Trophoblast cell (in vitro differentiated cells and primary cell): ENCODE data around the gene UBE2L6.

ENCODE experiments used
- DNase-seq, 2 donors: peaks; one replicate each; pipeline ENCODE4 v3.0.0-alpha.2; 2016
- H2AFZ ChIP-seq: 2 replicates; pipeline ENCODE4 v1.6.1; 2013; ENCODE audit warnings: low read length, moderate library complexity, mild to moderate bottlenecking; ENCODE audit not compliant: insufficient read depth, poor library complexity
- H2AK5ac ChIP-seq: 2 replicates; pipeline ENCODE4 v1.6.1; 2013; ENCODE audit warnings: mild to moderate bottlenecking, low read length
- H2BK120ac ChIP-seq: 2 replicates; pipeline ENCODE4 v1.6.1; 2013; ENCODE audit warnings: low read length, mild to moderate bottlenecking, moderate library complexity; ENCODE audit not compliant: insufficient read depth, poor library complexity
- H2BK12ac ChIP-seq: 2 replicates; pipeline ENCODE4 v1.6.1; 2013; ENCODE audit warnings: mild to moderate bottlenecking, low read length, moderate library complexity
- H2BK5ac ChIP-seq: 2 replicates; pipeline ENCODE4 v1.6.1; 2013; ENCODE audit warnings: low read length, low read depth, moderate library complexity, mild to moderate bottlenecking; ENCODE audit not compliant: poor library complexity
- H3K14ac ChIP-seq: 2 replicates; pipeline ENCODE4 v1.6.1; 2013; ENCODE audit warnings: mild to moderate bottlenecking, low read length
- H3K18ac ChIP-seq: 2 replicates; pipeline ENCODE4 v1.6.1; 2013; ENCODE audit warnings: mild to moderate bottlenecking, low read length
- H3K23ac ChIP-seq: 2 replicates; pipeline ENCODE4 v1.6.1; 2013; ENCODE audit warnings: low read length
- H3K27ac ChIP-seq: 2 replicates; pipeline ENCODE4 v1.5.1; 2013; ENCODE audit warnings: low read depth, mild to moderate bottlenecking, inconsistent platforms, low read length, moderate library complexity
- H3K27me3 ChIP-seq: 2 replicates; pipeline ENCODE4 v1.6.1; 2013; ENCODE audit warnings: inconsistent platforms, mild to moderate bottlenecking, low read length, moderate library complexity; ENCODE audit not compliant: insufficient read depth
- H3K36me3 ChIP-seq, 2 experiments: 1 replicate in 1 of 2; 2 replicates in 1 of 2; pipeline ENCODE4 v1.6.1; 2013; ENCODE audit warnings: low read length in 2 of 2, mild to moderate bottlenecking in 2 of 2, moderate library complexity in 1 of 2; ENCODE audit not compliant: insufficient read depth in 2 of 2, control insufficient read depth in 1 of 2
- H3K4ac ChIP-seq: 2 replicates; pipeline ENCODE4 v1.6.1; 2013; ENCODE audit warnings: low read depth, mild to moderate bottlenecking, low read length, moderate library complexity
- H3K4me1 ChIP-seq, 2 experiments: 1 replicate in 1 of 2; 2 replicates in 1 of 2; pipeline ENCODE4 v1.6.1; 2013; ENCODE audit warnings: low read length in 2 of 2, mild to moderate bottlenecking in 2 of 2, moderate library complexity in 1 of 2; ENCODE audit not compliant: insufficient read depth in 2 of 2, control insufficient read depth in 1 of 2
- H3K4me2 ChIP-seq: 2 replicates; pipeline ENCODE4 v1.6.1; 2013; ENCODE audit warnings: inconsistent platforms, mild to moderate bottlenecking, low read length, moderate library complexity
- H3K4me3 ChIP-seq: 2 replicates; pipeline ENCODE4 v1.5.1; 2013; ENCODE audit warnings: mild to moderate bottlenecking, low read depth, low read length, inconsistent platforms
- H3K79me1 ChIP-seq: one replicate; pipeline ENCODE4 v1.6.1; 2013; ENCODE audit warnings: low read length
- H3K79me2 ChIP-seq: 2 replicates; pipeline ENCODE4 v1.6.1; 2013; ENCODE audit warnings: low read length, mild to moderate bottlenecking; ENCODE audit not compliant: control insufficient read depth, insufficient read depth, poor library complexity
- H3K9ac ChIP-seq: 2 replicates; pipeline ENCODE4 v1.6.1; 2013; ENCODE audit warnings: mild to moderate bottlenecking, low read length
- H3K9me3 ChIP-seq: 2 replicates; pipeline ENCODE4 v1.6.1; 2013; ENCODE audit warnings: low read depth, mild to moderate bottlenecking, control low read depth, inconsistent platforms, low read length; ENCODE audit not compliant: insufficient read depth
- H4K12ac ChIP-seq: 2 replicates; pipeline ENCODE4 v1.6.1; 2013; ENCODE audit warnings: low read depth, mild to moderate bottlenecking, low read length, moderate library complexity
- H4K8ac ChIP-seq: 2 replicates; pipeline ENCODE4 v1.6.1; 2013; ENCODE audit warnings: low read depth, mild to moderate bottlenecking, low read length, moderate library complexity
- H4K91ac ChIP-seq: one replicate; pipeline ENCODE4 v1.6.1; 2013; ENCODE audit warnings: low read depth, mild to moderate bottlenecking, low read length, moderate library complexity
- WGBS: extraction: QIAGEN DNeasy Blood & Tissue Kit; methylation state at CpG from one replicate; pipeline ENCODE4 v1.1.7; 2013; ENCODE audit warnings: missing lambda C conversion rate; ENCODE audit not compliant: insufficient read length, insufficient coverage; ENCODE audit errors: extremely low coverage; 5-methylcytosine and 5-hydroxymethylcytosine counted together

UBE2L6 gene

DNA sequence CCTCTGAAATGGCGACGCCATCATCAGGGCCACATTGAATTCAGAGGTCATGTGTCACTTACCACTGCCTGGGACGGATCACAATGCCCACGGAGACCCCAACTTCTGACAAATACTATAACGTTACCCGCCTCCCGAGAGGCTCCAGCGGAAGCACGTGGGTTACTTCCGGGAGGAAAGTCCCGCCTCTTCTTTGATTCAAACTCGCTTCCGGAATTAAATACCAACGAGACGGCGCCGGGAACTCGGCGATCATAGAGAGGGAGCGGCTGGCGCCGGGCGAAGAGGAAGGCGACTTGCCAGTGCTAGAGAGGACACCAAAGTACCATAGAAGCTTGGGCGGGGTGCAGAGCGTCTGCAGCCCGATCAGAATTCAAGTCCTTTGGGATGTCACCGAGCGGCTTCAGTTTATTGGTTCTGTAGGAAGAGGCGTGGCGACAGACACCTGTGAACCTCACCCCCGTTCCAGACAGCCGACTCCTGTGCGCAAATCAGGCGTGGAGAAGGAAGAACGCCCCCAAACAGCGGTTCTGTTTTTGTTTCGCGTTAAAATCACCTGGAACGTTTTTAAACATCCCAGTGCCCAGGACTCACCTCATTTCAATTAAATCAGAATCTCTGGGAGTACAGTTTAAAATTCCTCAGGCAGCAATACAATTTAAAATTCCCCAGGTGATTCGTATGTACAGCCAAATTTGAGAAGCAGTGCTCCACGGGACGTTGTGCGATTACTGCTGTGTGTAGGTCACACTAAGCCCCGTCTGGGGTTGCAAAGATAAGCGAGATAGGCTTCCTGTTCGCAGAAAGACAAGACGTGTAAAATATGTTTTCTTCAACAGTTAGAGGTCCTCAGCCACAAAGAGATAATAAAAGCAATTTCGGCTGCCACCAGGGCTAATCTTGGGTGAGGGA, 36.6 kb downstream of the UBE2L6 start, which contains the start of gene TIMM10:
Gene TIMM10, minus strand, starts transcription at position 159 of the 912 bp plus-strand sequence. CDS start 565 bp downstream, outside the sequence.
- Histone ChIP-seq H3K4me3 (peak within 1 kb of the TSS; percentile 76), H3K27ac (no peak within 1 kb of the TSS), H3K79me2 (peaks cover 4% of the 10 kb centered on the region), H2BK12ac (no peak within 1 kb of the TSS), H3K9ac (peak within 1 kb of the TSS; percentile 54), H3K4ac (peak within 1 kb of the TSS; percentile 22), H2BK5ac (peak within 1 kb of the TSS; percentile 5), H3K79me1 (no peaks in the 10 kb centered on the region), H2BK120ac (no peak within 1 kb of the TSS), H3K36me3 (peaks cover 4 to 7% of the 10 kb centered on the region in 2 experiments), H3K18ac (no peak within 1 kb of the TSS), H2AK5ac (peak within 1 kb of the TSS; percentile 52), H4K12ac (peak within 1 kb of the TSS; percentile 65), H4K8ac (peak within 1 kb of the TSS; percentile 86), H3K9me3 (no peaks in the 10 kb centered on the region), H3K14ac (no peak within 1 kb of the TSS), H3K27me3 (no peaks in the 10 kb centered on the region), H3K4me2 (peak within 1 kb of the TSS; percentile 89), H4K91ac (peak within 1 kb of the TSS; percentile 58), H2AFZ (peak within 1 kb of the TSS; percentile 42), H3K23ac (no peak within 1 kb of the TSS), H3K4me1 (peaks cover 6 to 9% of the 10 kb centered on the region in 2 experiments)
- peak; percentile 95 to 97 for DNase-seq
- no CpG with 5 or more reads among the region's 49 CpGs for WGBS

- no peak for DNase-seq
- Histone ChIP-seq H4K91ac (peak overlapping the region; percentile 58), H3K4me3 (peak overlapping the region; percentile 76), H3K9ac (peak overlapping the region; percentile 36), H3K79me2 (peaks cover 4% of the 10 kb centered on the region), H3K18ac (no peak overlapping the region), H4K8ac (peak overlapping the region; percentile 86), H3K23ac (no peak overlapping the region), H2BK12ac (no peak overlapping the region), H3K27ac (no peak overlapping the region), H3K4ac (peak overlapping the region; percentile 22), H3K4me2 (peak overlapping the region; percentile 83), H2AFZ (peak overlapping the region; percentile 42), H3K36me3 (peaks cover 4 to 7% of the 10 kb centered on the region in 2 experiments), H3K14ac (no peak overlapping the region), H3K9me3 (no peaks in the 10 kb centered on the region), H2AK5ac (peak overlapping the region; percentile 52), H2BK120ac (no peak overlapping the region), H2BK5ac (peak overlapping the region; percentile 5), H3K4me1 (peaks cover 6 to 9% of the 10 kb centered on the region in 2 experiments), H3K79me1 (no peaks in the 10 kb centered on the region), H3K27me3 (no peaks in the 10 kb centered on the region), H4K12ac (peak overlapping the region; percentile 65)
- WGBS: no CpG with 5 or more reads among the region's 17 CpGs
Measured at GRCh38 chr11:57530215-57530595, 37.3 kb downstream of the UBE2L6 start.

DNA sequence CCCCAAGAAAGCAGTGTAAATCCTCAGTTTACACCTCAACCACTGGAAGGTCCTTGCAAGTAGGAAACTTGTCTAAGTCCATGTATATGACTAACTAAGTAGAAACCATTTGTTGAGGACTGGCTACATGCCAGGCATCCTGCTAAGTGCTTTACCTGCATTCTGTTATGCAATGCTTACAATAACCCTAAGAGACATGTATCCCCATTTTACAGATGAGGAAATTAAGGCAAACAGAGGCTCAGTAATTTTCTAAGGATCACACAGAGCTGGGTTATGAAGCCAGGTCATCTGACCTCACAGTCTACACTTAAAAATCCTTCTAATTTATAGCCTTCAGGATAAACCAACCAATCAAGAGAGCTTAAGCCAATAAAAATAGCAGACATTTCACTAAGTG, 38.5 kb downstream of the UBE2L6 start:
- Histone ChIP-seq H3K27me3 (no peaks in the 10 kb centered on the region), H3K79me1 (no peaks in the 10 kb centered on the region), H3K36me3 (peaks cover 4 to 7% of the 10 kb centered on the region in 2 experiments), H2AK5ac (no peak overlapping the region), H3K4ac (no peak overlapping the region), H4K8ac (no peak overlapping the region), H3K4me3 (no peak overlapping the region), H3K14ac (no peak overlapping the region), H3K27ac (no peak overlapping the region), H2BK120ac (no peak overlapping the region), H2BK5ac (no peak overlapping the region), H3K23ac (no peak overlapping the region), H3K4me1 (peaks cover 6 to 9% of the 10 kb centered on the region in 2 experiments), H3K79me2 (peaks cover 4% of the 10 kb centered on the region), H2AFZ (no peak overlapping the region), H4K91ac (no peak overlapping the region), H4K12ac (no peak overlapping the region), H2BK12ac (no peak overlapping the region), H3K9ac (no peak overlapping the region), H3K4me2 (no peak overlapping the region), H3K18ac (no peak overlapping the region), H3K9me3 (no peaks in the 10 kb centered on the region)
- no peak for DNase-seq

DNA sequence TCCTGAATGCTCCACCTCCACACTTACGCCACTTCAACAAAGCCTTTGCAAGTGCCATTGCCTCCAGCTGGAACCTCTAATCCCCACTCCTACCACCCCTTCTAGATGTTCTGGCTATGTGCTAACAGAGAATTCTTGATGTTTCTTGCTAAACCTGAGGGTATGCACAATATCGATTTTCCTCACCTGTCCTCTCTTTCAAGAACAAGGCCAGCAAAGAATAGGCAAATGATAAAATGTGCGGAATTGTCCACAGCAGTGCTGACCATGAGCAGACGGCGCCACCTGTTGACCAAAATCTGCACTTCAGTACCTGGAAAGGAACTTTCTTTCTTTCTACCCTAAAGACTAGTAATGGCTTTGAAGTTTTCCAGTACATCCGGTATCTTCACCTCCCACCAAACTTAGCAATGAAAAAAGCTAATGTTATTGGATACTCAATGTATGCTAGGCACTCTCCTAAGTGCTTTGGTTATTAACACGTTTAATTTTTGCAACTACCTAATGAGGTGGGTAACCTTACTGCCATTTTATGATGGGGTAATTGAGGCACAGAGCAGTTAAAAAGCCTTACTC, 40.3 kb downstream of the UBE2L6 start:
- no CpG with 5 or more reads among the region's 7 CpGs for WGBS
- H2AFZ ChIP-seq: no peak overlapping the region
- H3K4me1 ChIP-seq: peaks cover 6 to 9% of the 10 kb centered on the region in 2 experiments
- H3K9ac ChIP-seq: no peak overlapping the region
- H3K4me2 ChIP-seq: no peak overlapping the region
- no peak overlapping the region for H4K12ac ChIP-seq
- H3K27ac ChIP-seq: no peak overlapping the region
- no peak overlapping the region for H3K18ac ChIP-seq
- no peak overlapping the region for H3K14ac ChIP-seq
- H2BK5ac ChIP-seq: no peak overlapping the region
- H3K27me3 ChIP-seq: no peaks in the 10 kb centered on the region
- H3K4ac ChIP-seq: no peak overlapping the region
- H2AK5ac ChIP-seq: no peak overlapping the region
- H3K4me3 ChIP-seq: no peak overlapping the region
- DNase-seq: peak; percentile 74 to 91
- H3K79me2 ChIP-seq: peaks cover 4% of the 10 kb centered on the region
- H3K9me3 ChIP-seq: no peaks in the 10 kb centered on the region
- no peak overlapping the region for H2BK120ac ChIP-seq
- H3K23ac ChIP-seq: no peak overlapping the region
- H4K8ac ChIP-seq: no peak overlapping the region
- H3K36me3 ChIP-seq: peaks cover 4 to 7% of the 10 kb centered on the region in 2 experiments
- no peaks in the 10 kb centered on the region for H3K79me1 ChIP-seq
- no peak overlapping the region for H2BK12ac ChIP-seq
- no peak overlapping the region for H4K91ac ChIP-seq
